Measurements from ENCODE around the gene HOXA9. TPM values are rescaled to one million over a fixed set of nuclear protein-coding genes. Genes with fewer than 3 reads are reported as not detected.

Gene HOXA9
- total RNA-seq, 1 donor from 2014 or later, result 1.2 TPM

DNA sequence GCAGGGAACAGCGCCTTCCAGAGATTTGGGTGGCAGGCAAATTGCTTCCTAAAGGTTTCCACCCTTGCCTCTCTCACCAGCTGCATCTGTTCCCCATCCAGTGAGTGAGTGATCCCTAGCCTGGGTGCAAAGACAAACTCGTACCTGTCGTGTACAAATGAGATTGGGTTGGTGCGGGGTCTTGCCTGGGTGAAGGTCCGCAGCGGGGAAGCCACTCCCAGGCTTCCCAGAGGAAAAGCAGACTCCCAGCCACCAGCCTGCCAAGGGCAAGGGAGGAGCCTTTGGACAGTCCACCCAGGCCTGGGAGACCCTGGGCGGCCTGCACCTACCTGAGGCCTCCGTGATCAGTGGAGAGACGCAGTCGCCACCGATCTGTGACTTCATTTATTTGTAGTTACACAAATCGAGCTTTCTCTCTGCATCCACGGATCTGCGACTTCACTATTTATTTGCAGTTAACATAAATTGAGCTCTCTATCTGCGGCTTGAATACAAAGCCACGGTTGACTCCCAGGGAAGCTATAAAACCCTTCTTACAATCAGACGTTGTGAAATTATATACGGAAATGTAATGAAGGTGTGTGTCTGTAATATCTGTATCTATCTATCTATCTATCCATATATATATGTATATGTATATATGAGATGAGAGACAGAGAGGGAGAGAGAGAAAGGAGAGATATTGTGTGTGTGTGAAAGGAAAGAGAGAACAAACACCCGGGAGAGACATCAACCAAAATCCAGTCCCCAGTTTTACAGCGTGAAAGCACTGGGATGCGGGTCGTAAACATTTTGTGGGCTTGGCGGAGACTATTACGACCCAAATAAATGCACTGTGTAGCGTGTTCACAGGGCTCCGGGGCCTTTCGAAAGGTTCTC, 5.8 kb downstream of the HOXA9 start:
- Histone ChIP-seq H3K9me3 (no peaks in the 10 kb centered on the region), H3K27ac (no peak overlapping the region), H3K36me3 (no peaks in the 10 kb centered on the region), H3K4me3 (no peak overlapping the region), H3K4me1 (peaks cover 28% of the 10 kb centered on the region), H3K27me3 (peaks cover 90% of the 10 kb centered on the region)
- intact Hi-C loops (cut with DNase I), result loop anchor here (5.0 to 10.0 kb wide), 3 partner anchors 787 to 1295 kb away; no protein-coding TSS in a partner anchor
- no peak for ATAC-seq
- TF ChIP-seq, protein P1, sequence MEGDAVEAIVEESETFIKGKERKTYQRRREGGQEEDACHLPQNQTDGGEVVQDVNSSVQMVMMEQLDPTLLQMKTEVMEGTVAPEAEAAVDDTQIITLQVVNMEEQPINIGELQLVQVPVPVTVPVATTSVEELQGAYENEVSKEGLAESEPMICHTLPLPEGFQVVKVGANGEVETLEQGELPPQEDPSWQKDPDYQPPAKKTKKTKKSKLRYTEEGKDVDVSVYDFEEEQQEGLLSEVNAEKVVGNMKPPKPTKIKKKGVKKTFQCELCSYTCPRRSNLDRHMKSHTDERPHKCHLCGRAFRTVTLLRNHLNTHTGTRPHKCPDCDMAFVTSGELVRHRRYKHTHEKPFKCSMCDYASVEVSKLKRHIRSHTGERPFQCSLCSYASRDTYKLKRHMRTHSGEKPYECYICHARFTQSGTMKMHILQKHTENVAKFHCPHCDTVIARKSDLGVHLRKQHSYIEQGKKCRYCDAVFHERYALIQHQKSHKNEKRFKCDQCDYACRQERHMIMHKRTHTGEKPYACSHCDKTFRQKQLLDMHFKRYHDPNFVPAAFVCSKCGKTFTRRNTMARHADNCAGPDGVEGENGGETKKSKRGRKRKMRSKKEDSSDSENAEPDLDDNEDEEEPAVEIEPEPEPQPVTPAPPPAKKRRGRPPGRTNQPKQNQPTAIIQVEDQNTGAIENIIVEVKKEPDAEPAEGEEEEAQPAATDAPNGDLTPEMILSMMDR (IDR thresholded peaks at IDR 0.05), result no peak
- no peak for DNase-seq

DNA sequence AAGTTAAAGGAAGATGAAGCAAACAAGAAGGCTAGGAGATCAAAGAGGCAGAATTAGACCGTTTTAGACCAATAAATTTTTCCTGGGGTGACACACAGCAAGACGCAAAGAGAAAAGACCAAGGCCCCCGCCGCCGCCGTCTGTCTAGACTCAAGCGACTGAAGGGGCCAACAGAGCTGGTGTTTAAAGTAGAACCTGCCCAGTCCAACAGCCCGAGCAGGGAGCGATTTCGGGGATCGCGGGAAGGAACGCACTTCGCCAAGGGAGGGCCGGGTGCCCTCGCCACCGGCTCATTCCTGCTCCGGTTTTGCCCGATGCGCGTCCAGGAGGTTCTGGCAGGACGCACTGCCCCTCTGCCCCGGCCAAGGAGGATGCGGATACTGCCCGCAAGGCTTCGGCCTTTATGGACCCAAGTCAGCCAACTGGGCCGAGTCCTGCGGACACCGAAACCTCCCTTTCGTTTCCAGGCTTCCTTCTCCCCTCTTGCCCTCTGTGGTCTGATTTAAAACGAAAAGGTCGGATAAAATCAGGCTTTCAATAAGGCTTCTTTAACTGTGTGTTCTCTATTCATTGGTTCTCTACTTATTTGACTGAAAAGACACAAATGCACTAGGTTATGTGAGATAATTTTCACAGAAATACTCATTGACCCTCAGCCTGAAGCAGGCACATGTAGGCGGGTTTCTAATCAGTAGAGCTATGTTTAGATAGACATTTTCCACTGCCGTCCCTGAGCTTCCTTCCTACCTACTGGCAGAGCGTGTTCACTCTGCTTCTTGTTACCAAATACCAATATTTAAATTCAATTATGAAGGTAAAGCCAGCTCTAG, 6.7 kb downstream of the HOXA9 start:
- Histone ChIP-seq H3K9me3 (no peaks in the 10 kb centered on the region), H3K4me3 (no peak overlapping the region), H3K27me3 (peaks cover 90% of the 10 kb centered on the region), H3K4me1 (peaks cover 28% of the 10 kb centered on the region), H3K27ac (no peak overlapping the region), H3K36me3 (no peaks in the 10 kb centered on the region)
- ATAC-seq, result no peak
- TF ChIP-seq, protein P1 (IDR thresholded peaks at IDR 0.05), result no peak
- intact Hi-C loops (cut with DNase I), result loop anchor here (5.0 kb wide), 1 partner anchor 786 kb away; no protein-coding TSS in a partner anchor
- DNase-seq, result peak; percentile 64

DNA sequence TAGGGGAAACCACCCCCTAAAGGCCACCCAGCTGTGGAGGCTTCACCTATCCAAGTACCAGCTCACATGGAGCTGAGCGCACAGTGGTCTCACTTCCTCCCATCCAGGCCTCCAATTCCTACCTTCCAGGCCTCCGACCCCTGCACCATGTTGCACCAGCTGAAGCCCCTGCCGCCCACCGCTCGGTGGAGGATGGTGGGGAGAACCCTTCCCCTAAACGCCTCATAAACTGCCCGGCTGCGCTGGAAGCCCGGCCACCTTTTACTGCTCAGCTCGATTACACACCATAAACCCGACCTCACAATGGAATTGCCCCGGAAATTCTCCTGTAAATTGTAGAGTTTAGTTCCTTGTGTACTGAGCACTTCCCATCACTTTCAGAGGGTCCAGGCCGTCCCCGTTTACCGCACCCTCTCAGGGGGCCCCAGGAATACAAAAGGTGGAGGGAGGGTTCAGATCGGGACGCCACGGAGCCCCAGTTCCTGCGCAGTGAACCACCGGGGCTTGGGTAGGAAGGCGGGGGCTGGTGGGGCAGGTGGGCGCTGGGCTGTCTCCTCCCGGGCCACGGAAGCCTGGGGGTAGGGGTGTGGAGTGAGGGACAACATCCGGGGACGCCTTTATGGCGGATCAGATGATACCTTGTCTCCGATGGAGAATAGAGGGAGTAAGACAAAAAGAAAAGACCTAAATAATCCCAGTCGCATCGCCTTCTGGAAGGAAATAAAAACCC, 7.5 kb downstream of the HOXA9 start:
- H3K9me3 ChIP-seq, result no peaks in the 10 kb centered on the region
- no peak overlapping the region for H3K27ac ChIP-seq
- peaks cover 28% of the 10 kb centered on the region for H3K4me1 ChIP-seq
- no peak overlapping the region for H3K4me3 ChIP-seq
- intact Hi-C loops (cut with DNase I), result loop anchor here (5.0 kb wide), 1 partner anchor 786 kb away; no protein-coding TSS in a partner anchor
- H3K36me3 ChIP-seq, result no peaks in the 10 kb centered on the region
- DNase-seq, result no peak
- peaks cover 90% of the 10 kb centered on the region for H3K27me3 ChIP-seq
- ATAC-seq, result no peak
- TF ChIP-seq, protein P1 (IDR thresholded peaks at IDR 0.05), result no peak

DNA sequence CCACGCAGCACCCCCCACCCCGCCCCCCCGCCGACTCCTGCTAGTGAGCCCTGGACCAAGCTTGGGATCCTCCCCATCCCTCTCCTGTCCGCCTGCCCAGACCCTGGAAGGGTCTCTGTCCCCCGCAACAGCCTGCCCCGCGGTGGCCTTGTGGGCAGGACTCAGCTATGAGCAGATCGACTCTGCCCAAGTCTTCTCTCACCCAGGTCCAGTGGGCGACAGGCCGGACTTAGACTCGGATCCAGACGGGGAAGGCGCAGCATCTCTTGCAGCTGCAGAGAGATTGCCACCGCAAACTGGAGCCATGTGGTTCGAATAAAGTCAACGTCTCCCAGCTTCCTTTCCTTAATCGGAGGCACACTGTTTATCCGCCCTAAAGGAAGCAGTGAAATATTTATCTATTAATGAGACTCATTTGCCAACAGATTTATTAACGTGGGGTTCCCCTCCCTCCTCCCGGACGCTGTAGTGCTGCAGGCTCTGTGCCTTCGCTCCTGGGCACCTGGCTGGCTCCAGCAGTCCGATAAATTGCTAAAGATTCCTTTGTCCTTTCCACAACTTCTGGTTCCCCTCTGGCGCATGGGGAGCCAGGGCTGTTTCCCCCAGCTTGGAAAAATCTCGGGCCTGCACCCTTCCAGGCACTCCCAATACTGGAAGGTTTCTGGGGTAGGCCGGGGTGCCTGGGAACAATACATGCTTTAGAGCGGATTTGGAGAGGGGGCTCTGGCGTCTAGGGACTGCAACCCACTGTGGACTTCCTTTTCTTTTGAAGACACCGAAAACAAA, 8.2 kb downstream of the HOXA9 start:
- ATAC-seq (no peak), DNase-seq (no peak)
- peak overlapping the region; percentile 55 for H3K4me3 ChIP-seq
- peak overlapping the region; percentile 79 for H3K27ac ChIP-seq
- TF ChIP-seq, protein P1 (IDR thresholded peaks at IDR 0.05), result no peak
- intact Hi-C loops (cut with DNase I), result loop anchor here (5.0 kb wide), 1 partner anchor 785 kb away; no protein-coding TSS in a partner anchor
- H3K9me3 ChIP-seq, result no peaks in the 10 kb centered on the region
- peaks cover 91% of the 10 kb centered on the region for H3K27me3 ChIP-seq
- H3K36me3 ChIP-seq, result no peaks in the 10 kb centered on the region
- peaks cover 28% of the 10 kb centered on the region for H3K4me1 ChIP-seq

Data from upper lobe of right lung (tissue), 1 donor.